Activated T-helper 1 cell treated with Interleukin-2 at 50 U/mL for 16 hours (primary cell): ENCODE results near the gene CAAP1.
"Not testable (repeated sequence)": the region's sequence is repeated elsewhere in the genome, so short reads cannot be mapped to it uniquely, and the experiment has no call there.

Source experiments
- DNase-seq: peaks from one replicate; pipeline ENCODE4 v3.0.0-alpha.2; 2020; ENCODE audit warnings: low read depth

Gene CAAP1

DNA sequence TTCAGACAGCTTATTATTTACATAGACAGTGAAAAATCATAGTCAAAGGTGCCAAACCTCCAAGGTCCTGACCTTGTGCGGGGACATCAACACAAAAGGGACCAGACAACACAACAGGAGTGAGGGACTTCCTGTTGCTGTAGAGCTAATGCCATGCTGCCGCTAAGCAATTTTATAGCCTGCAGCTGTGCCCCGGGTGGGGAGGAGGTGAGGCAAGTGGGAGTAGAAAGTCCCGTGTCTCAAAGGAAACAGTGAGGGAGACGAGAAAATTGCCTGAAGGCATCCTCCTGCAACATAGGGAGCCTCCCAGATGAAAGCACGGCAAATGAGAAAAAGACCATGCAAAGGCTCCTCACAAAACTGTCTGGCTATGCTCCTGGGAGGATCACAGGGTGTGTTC, 58.8 kb downstream of the CAAP1 start:
- no peak for DNase-seq

DNA sequence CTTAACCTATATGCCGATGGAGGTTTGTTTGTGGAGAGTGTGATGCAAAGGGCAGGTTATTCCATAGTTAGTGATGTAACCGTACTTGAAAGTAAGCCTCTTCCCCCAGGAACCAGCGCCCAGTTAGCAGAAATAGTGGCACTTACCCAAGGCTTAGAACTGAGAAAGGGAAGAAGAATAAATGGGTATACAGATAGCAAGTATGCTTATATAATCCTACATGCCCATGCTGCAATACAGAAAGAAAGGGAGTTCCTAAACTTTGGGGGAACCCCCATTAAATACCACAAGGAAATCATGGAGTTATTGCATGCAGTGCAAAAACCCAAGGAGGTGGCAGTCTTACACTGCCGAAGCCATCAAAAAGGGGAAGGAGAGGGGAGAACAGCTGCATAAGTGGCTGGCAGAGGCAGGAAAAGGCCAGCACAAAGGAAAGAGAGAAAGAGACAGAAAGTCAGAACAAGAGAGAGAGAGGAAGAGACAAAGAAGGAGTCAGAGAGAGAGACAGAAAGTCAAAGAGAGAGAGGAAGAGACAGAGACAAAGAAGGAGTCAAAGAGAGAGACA, 64.1 kb downstream of the CAAP1 start:
- not testable (repeated sequence) for DNase-seq

DNA sequence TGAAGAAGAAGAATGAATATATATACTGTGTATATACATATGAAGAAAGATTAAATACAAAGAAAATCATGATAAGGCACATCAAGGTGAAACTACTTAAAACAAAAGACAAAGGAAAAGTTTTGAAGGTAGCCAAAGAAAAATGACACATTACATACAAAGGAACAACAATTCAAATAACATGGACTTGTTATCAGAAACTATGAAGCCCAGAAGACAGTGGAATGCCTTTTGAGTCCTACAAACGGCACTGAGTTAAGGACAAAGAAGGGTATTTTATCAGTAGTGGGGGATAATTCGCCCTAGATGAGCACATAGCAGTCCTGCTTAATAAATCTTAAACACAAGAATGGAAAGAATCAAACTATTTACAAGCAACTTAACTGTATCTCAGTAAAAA, 77.8 kb downstream of the CAAP1 start:
- no peak for DNase-seq

DNA sequence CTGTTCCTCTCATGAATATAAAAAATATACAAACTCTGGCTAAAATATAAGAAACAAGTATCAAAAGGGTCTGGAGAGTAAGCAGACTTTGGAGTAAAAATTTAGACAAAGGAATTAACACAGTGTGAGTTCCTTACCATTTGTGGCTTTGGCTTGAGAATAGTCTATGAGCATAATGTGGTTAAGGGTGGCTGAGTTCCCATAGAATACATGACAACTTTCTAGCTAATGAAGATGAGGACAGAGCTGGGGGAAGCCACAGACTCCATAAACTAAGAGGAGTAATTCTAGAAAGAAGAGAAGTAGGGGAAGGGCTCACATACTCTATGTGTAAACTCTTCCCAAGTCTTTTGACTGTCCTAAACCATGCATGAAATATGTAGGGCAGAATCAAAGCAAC, 79.4 kb downstream of the CAAP1 start:
- no peak for DNase-seq

DNA sequence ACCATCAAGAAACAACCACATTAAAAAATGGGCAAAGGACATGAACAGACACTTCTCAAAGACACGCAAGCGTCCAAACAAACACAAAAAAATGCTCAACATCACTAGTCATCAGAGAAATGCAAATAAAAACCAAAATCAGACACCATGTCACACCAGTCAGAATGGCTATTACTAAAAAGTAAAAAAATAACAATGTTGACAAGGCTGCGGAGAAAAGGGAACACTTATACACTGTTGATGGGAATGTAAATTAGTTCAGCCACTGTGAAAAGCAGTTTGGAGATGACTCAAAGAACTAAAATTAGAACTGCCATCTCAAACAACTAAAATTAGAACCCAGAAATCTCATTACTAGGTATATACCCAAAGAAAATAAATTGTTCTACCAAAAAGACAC, 80.4 kb downstream of the CAAP1 start:
- DNase-seq: no peak

DNA sequence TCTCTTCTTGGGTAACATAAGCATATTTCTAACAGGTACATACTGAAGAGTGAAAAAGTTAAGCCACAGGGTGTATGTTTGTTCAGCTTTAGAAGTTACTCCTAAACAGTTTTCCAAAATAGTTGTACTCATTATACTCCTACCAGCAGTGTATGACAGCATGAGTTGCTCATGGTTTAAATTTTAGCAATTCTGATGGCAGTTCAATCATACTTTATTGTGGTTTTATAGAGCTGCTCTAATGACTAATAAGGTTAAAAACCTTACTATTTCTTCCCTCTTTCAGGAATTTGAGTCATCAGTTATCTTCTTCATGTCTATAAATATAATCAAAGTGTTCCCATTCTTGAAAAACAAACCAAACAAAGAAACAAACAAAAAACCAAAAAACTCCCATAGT, 81.5 kb downstream of the CAAP1 start:
- DNase-seq: no peak

DNA sequence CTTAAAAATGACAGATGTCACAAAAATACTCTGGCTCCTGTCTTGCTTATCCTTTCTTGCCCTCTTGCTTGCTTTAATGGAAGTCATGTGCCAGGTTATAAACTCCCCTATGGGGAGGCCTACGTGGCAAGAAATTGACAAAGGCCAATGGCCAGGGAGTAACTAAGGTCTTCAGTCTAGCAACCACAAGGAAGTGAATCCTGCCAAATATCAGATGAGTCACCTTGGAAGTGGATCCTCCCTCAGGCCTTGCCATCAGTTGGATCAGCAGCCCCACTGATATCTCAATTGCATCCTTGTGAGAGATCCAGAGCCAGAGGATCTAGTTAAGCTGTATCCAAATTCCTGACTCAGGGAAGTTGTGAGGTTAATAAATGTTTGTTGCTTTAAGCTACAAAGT, 82.8 kb downstream of the CAAP1 start:
- DNase-seq: no peak

DNA sequence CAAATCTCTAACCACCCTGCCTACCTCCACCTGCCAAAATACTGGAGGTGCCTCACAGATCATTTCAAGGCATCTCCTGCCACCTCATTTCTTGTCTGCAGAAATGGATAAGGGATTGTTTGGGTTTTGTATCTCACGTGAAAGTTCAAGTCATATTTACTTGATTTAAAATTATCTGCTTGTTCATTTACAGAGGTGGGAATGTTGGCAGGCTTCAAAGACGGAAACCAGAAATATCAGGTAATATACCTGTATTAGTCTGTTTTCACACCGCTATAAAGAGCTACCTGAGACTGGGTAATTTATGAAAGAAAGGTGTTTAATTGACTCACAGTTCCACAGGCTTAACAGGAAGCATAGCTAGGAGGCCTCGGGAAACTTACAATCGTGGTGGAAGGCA, 85.4 kb downstream of the CAAP1 start:
- no peak for DNase-seq

DNA sequence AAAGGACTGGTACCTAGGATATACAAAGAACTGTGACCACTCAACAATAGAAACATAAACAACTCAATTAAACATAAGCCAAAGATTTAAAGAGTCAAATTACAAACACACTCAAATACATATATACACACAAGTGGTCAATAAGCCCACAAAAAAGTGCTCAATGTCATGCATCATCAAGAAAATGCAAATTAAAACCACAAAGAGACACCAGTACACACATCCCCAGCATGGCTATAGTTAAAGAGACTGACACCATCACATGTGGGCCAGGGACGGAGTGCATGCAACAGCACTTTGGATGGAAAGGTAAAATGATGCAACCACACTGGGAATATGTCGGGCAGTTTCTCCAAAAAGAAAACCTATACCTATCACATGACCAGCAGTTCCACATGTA, 89.7 kb downstream of the CAAP1 start:
- no peak for DNase-seq

DNA sequence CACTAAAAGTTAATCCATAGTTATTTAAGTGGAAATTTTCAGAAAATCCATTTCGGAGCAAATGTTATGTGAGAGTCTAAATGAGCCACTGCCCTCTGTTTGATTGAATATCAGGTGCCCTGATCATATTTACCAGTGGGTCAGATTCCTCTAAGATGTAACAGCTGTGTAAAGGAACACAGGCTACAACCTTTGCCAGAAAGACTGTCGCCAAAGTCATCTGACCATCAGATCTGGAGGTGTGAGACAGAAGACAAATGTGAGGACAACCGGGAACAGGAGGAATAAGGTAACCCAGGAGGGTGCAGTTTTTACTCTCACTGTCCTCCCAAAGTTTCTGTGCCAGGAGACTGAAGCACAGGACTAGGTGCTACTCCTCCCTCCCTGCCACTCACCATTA, 90.8 kb downstream of the CAAP1 start:
- DNase-seq: no peak

DNA sequence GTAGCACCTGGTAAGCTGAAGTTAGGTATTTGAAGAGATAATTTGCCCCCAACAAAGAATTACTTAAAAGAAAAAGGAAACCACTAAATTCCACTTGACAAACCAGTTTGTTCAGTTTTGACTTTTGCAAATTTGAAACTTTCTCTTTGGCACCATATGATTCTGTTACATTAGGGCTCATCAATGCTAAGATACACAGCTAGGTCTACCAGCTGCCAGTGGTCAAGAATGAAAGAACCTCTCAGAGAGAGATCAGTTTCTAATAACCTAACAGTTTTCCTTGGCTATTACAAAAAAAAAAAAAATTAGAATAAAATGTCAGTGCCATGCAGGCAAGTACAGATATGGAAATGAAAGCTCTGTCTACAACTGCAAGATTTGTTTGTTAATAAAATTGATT, 92.3 kb downstream of the CAAP1 start:
- DNase-seq: no peak

DNA sequence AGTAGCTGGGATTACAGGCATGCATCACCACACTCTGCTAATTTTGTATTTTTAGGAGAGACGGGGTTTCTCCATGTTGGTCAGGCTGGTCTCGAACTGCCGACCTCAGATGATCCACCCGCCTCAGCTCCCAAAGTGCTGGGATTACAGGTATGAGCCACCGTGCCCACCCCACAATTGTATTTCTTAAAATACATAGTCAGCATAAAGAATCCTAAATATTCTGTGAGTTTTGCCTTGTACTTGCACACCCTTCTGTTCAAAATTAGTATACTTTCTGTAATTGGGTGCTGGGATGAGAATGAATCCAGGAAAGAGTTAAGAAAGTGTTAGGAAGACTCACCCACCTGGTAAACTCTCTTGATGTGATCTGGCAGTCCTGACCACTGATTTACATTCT, 101.3 kb downstream of the CAAP1 start:
- no peak for DNase-seq
